CD4-positive, CD25-positive, alpha-beta regulatory T cell (primary cell): ENCODE data around the gene NCAPG2. TPM values are rescaled to one million over a fixed set of nuclear protein-coding genes. Genes with fewer than 3 reads are reported as not detected.
"Not testable (repeated sequence)": the region's sequence is repeated elsewhere in the genome, so short reads cannot be mapped to it uniquely, and the experiment has no call there.

Experiments used
- ATAC-seq, 2 donors: fragments of 150-1000 bp; cut with Tn5 transposase; one replicate each; pipeline ENCODE4 v1.10.0; 2021; ENCODE audit warnings: low read depth in 2 of 2, moderate number of reproducible peaks in 2 of 2, moderate library complexity in 1 of 2
- DNase-seq, 3 donors: peaks; one replicate each; pipeline versions ENCODE4 v3.0.0 to v3.0.0-alpha.2; 2012 to 2022; ENCODE audit warnings: mixed read lengths in 1 of 3
- H3K27ac ChIP-seq: one replicate; pipeline ENCODE4 v1.7.0; 2013; ENCODE audit warnings: mild to moderate bottlenecking, low read length; ENCODE audit not compliant: insufficient read depth, poor library complexity, severe bottlenecking
- H3K27me3 ChIP-seq: one replicate; pipeline ENCODE4 v1.7.0; 2013; ENCODE audit warnings: low read length; ENCODE audit not compliant: control insufficient read depth, insufficient read depth
- H3K36me3 ChIP-seq: one replicate; pipeline ENCODE4 v1.7.0; 2013; ENCODE audit warnings: mild to moderate bottlenecking, low read length, moderate library complexity; ENCODE audit not compliant: control insufficient read depth, insufficient read depth
- H3K4me1 ChIP-seq: 2 replicates; pipeline ENCODE4 v1.7.0; 2013; ENCODE audit warnings: mild to moderate bottlenecking, low read length; ENCODE audit not compliant: insufficient read depth, control insufficient read depth, poor library complexity, severe bottlenecking
- H3K4me3 ChIP-seq: one replicate; pipeline ENCODE4 v1.7.0; 2013; ENCODE audit warnings: low read depth, mild to moderate bottlenecking, low read length, moderate library complexity
- H3K9me3 ChIP-seq, 2 experiments: 1 replicate in 1 of 2; 2 replicates in 1 of 2; pipeline ENCODE4 v1.7.0; 2013; ENCODE audit warnings: low read length in 2 of 2, mild to moderate bottlenecking in 1 of 2, moderate library complexity in 1 of 2; ENCODE audit not compliant: control insufficient read depth in 2 of 2
- H3K27ac Mint-ChIP-seq, 3 donors: one replicate each; pipeline ENCODE4 v1.8.0; 2020 to 2022; ENCODE audit warnings: mild to moderate bottlenecking in 3 of 3, mixed read lengths in 3 of 3, moderate library complexity in 2 of 3
- H3K27me3 Mint-ChIP-seq: one replicate; pipeline ENCODE4 v1.8.0; 2022; ENCODE audit warnings: mild to moderate bottlenecking, mixed read lengths
- H3K36me3 Mint-ChIP-seq: one replicate; pipeline ENCODE4 v1.8.0; 2020; ENCODE audit warnings: mixed read lengths
- H3K4me1 Mint-ChIP-seq, 4 donors: one replicate each; pipeline ENCODE4 v1.8.0; 2020 to 2022; ENCODE audit warnings: mixed read lengths in 4 of 4, mild to moderate bottlenecking in 1 of 4
- H3K4me3 Mint-ChIP-seq, 4 donors: one replicate each; pipeline ENCODE4 v1.8.0; 2020 to 2022; ENCODE audit warnings: mild to moderate bottlenecking in 4 of 4, mixed read lengths in 4 of 4, moderate library complexity in 3 of 4
- H3K9me3 Mint-ChIP-seq, 7 donors: one replicate each; pipeline ENCODE4 v1.8.0; 2020 to 2022; ENCODE audit warnings: mixed read lengths in 7 of 7, mild to moderate bottlenecking in 3 of 7, moderate library complexity in 2 of 7
- polyA plus RNA-seq, 4 donors: library from polyadenylated mRNA; unstranded; fragments of 300-500 nt; fragmentation: Illumina TruSeq; gene quantifications; one replicate each; pipeline ENCODE4 v1.2.3, GENCODE V29; 2021
- total RNA-seq: library from RNA; stranded (reverse); gene quantifications from one replicate; pipeline ENCODE4 v1.2.3, GENCODE V29; 2022

Gene NCAPG2
- total and polyA plus RNA-seq, 5 donors from 2014 or later: 2.7 to 10.6 (median 4.4) TPM

DNA sequence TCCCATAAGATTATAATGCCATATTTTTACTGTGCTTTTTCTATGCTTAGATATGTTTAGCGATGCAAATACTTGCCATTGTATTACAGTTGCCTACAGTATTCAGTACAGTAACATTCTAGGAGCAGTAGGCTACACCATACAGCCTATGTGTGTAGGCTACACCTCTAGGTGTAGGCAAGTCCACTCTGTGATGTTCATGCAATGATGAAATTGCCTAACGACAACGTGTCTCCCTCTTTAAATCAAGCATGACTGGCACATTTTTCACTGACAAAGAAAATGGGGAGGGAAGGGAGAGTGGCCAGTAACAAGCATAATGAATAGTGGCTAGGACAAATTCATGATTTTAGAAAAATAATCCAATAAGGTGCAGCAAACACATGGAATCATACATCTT is 1.7 kb downstream of the NCAPG2 start:
- no peaks in the 10 kb centered on the region for H3K9me3 ChIP-seq
- no peak overlapping the region for H3K27ac ChIP-seq
- DNase-seq (no peak), ATAC-seq (no peak)
- H3K27me3 ChIP-seq: no peaks in the 10 kb centered on the region
- Mint-ChIP-seq H3K4me3 (peak overlapping the region; percentile 73 to 92 (median 85)), H3K36me3 (peaks cover 6% of the 10 kb centered on the region), H3K27me3 (peaks cover 5% of the 10 kb centered on the region), H3K27ac (peak overlapping the region in 2 of 3 donors; percentile 14 to 72), H3K9me3 (no peaks in the 10 kb centered on the region), H3K4me1 (peaks cover 13 to 70% (median 38%) of the 10 kb centered on the region in 4 donors)
- H3K36me3 ChIP-seq: no peaks in the 10 kb centered on the region
- peak overlapping the region; percentile 51 for H3K4me3 ChIP-seq
- H3K4me1 ChIP-seq: peaks cover 20% of the 10 kb centered on the region

DNA sequence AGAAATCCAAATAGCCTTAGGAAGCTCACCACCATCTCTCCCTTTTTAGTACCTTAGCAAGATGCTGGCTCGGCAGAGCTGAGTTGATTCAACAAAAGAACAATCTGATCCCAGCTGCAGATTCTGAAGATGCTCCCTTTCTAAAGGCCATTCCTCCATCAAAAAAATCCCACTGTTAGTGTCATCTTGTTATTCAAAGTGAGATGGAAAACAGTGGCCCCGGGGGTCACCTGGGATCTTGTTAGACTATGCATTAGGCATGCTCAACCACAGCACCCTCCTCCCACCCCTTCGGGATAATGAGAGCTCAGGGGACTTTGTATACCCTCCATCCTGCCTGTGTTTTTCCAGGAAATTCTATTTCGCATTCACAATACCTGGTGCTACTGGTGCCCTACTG is 2.4 kb downstream of the NCAPG2 start:
- Histone ChIP-seq H3K9me3 (no peaks in the 10 kb centered on the region), H3K4me1 (peaks cover 20% of the 10 kb centered on the region), H3K36me3 (no peaks in the 10 kb centered on the region), H3K27me3 (no peaks in the 10 kb centered on the region), H3K27ac (no peak overlapping the region), H3K4me3 (no peak overlapping the region)
- peaks cover 5% of the 10 kb centered on the region for H3K27me3 Mint-ChIP-seq
- peaks cover 13 to 67% (median 38%) of the 10 kb centered on the region in 4 donors for H3K4me1 Mint-ChIP-seq
- no peaks in the 10 kb centered on the region for H3K9me3 Mint-ChIP-seq
- H3K27ac Mint-ChIP-seq: no peak overlapping the region
- DNase-seq (no peak), ATAC-seq (no peak)
- H3K4me3 Mint-ChIP-seq: peak overlapping the region in 1 of 4 donors; percentile 87
- H3K36me3 Mint-ChIP-seq: peaks cover 9% of the 10 kb centered on the region

DNA sequence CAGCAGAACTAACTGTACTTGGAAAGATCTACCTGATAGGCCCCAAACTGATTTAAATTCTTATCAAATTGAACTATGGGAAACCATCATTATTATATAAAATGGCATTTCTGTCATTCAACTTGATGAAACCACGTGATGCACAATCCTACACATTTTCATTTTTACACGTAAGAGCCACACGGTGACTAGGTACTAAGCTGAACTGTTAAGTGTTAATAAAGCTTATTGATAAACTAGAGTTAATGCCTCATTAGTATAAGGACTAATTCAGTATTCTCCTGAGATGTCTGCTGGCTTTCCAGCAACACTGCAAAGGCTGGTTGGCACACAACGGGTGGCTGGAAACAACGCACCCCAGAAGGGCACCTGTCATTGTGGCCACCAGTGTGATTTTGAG is 4.6 kb downstream of the NCAPG2 start:
- Mint-ChIP-seq H3K36me3 (peaks cover 9% of the 10 kb centered on the region), H3K27me3 (no peaks in the 10 kb centered on the region), H3K9me3 (no peaks in the 10 kb centered on the region), H3K4me1 (peaks cover 15 to 71% (median 38%) of the 10 kb centered on the region in 4 donors), H3K4me3 (peak overlapping the region in 1 of 4 donors; percentile 87), H3K27ac (no peak overlapping the region)
- ATAC-seq (no peak), DNase-seq (no peak)
- Histone ChIP-seq H3K27ac (no peak overlapping the region), H3K4me1 (peaks cover 19% of the 10 kb centered on the region), H3K9me3 (no peaks in the 10 kb centered on the region), H3K27me3 (no peaks in the 10 kb centered on the region), H3K4me3 (peak overlapping the region; percentile 46), H3K36me3 (no peaks in the 10 kb centered on the region)

GRCh38 chr7:158699341-158699740 is 5.3 kb downstream of the NCAPG2 start:
- H3K27me3 ChIP-seq: no peaks in the 10 kb centered on the region
- ATAC-seq (no peak), DNase-seq (no peak)
- no peaks in the 10 kb centered on the region for H3K36me3 ChIP-seq
- Mint-ChIP-seq H3K9me3 (no peaks in the 10 kb centered on the region), H3K4me1 (peaks cover 15 to 73% (median 40%) of the 10 kb centered on the region in 4 donors), H3K4me3 (peak overlapping the region in 1 of 4 donors; percentile 11), H3K36me3 (peaks cover 9% of the 10 kb centered on the region), H3K27me3 (no peaks in the 10 kb centered on the region), H3K27ac (peak overlapping the region in 2 of 3 donors; percentile 11 to 24)
- peaks cover 19% of the 10 kb centered on the region for H3K4me1 ChIP-seq
- H3K27ac ChIP-seq: no peak overlapping the region
- no peak overlapping the region for H3K4me3 ChIP-seq
- H3K9me3 ChIP-seq: no peaks in the 10 kb centered on the region

GRCh38 chr7:158698657-158699195 is 5.9 kb downstream of the NCAPG2 start:
- Mint-ChIP-seq H3K36me3 (peaks cover 9% of the 10 kb centered on the region), H3K27me3 (no peaks in the 10 kb centered on the region), H3K9me3 (no peaks in the 10 kb centered on the region), H3K27ac (peak overlapping the region in 2 of 3 donors; percentile 24 to 33), H3K4me1 (peaks cover 15 to 79% (median 40%) of the 10 kb centered on the region in 4 donors), H3K4me3 (peak overlapping the region in 1 of 4 donors; percentile 11)
- Histone ChIP-seq H3K9me3 (no peaks in the 10 kb centered on the region), H3K27ac (no peak overlapping the region), H3K4me3 (no peak overlapping the region), H3K4me1 (peaks cover 13% of the 10 kb centered on the region), H3K27me3 (no peaks in the 10 kb centered on the region), H3K36me3 (no peaks in the 10 kb centered on the region)
- no peak for ATAC-seq
- DNase-seq: no peak

DNA sequence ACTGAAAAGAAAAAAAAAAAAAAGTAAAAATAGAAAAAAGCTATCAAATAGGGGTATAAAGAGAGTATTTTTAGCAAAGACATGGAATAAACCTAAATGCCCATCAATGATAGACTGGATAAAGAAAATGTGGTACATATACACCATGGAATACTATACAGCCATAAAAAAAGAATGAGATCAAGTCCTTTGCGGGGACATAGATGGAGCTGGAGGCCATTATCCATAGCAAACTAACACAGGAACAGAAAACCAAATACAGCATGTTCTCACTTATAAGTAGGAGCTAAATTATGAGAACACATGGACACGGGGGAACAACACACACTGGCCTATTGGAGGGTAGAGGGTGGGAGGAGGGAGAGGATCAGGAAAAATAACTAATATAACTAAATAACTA is 7.0 kb downstream of the NCAPG2 start:
- H3K27me3 Mint-ChIP-seq, ATAC-seq, H3K4me3 ChIP-seq, H3K27ac ChIP-seq, H3K36me3 Mint-ChIP-seq, H3K9me3 ChIP-seq, H3K36me3 ChIP-seq, H3K4me1 ChIP-seq, DNase-seq, H3K9me3 Mint-ChIP-seq, H3K27me3 ChIP-seq: not testable (repeated sequence)
- H3K4me1 Mint-ChIP-seq: peaks cover 13 to 74% (median 34%) of the 10 kb centered on the region in 4 donors
- peak overlapping the region in 1 of 3 donors; percentile 79 for H3K27ac Mint-ChIP-seq
- H3K4me3 Mint-ChIP-seq: peak overlapping the region in 1 of 4 donors; percentile 16

- Histone ChIP-seq H3K36me3 (no peaks in the 10 kb centered on the region), H3K27me3 (no peaks in the 10 kb centered on the region), H3K9me3 (no peaks in the 10 kb centered on the region), H3K4me3 (peak overlapping the region; percentile 39), H3K4me1 (peaks cover 8% of the 10 kb centered on the region), H3K27ac (peak overlapping the region; percentile 30)
- Mint-ChIP-seq H3K36me3 (peaks cover 7% of the 10 kb centered on the region), H3K27ac (peak overlapping the region; percentile 46 to 86 (median 86)), H3K9me3 (no peaks in the 10 kb centered on the region), H3K27me3 (no peaks in the 10 kb centered on the region), H3K4me1 (peaks cover 10 to 59% (median 24%) of the 10 kb centered on the region in 4 donors), H3K4me3 (peak overlapping the region in 3 of 4 donors; percentile 60 to 80 (median 67))
- ATAC-seq (peak; percentile 84 to 86), DNase-seq (peak; percentile 35 to 64 (median 59))
Measured at GRCh38 chr7:158695726-158696452, 8.7 kb downstream of the NCAPG2 start.
